Measurements from ENCODE around the gene CADM2.

DNA sequence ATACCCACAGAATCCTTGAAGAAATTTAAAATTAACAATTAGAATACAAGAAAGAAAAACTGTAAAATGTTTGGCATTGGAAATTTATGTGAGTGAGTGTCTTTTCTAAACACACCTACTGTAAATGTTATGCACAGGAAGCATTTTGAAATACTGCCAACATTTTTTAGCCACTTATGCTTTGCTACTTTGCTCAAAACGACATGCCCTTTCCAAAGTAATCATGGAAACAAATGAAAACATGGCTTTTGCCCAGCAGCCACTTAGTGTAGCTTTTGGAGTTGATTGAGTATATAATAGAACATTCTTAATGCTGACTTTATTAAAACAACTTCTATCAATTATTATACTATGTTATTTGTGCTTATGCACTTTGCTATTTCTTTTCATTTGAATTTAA lies 823.0 kb downstream of the CADM2 start:
- TF ChIP-seq, protein P1, sequence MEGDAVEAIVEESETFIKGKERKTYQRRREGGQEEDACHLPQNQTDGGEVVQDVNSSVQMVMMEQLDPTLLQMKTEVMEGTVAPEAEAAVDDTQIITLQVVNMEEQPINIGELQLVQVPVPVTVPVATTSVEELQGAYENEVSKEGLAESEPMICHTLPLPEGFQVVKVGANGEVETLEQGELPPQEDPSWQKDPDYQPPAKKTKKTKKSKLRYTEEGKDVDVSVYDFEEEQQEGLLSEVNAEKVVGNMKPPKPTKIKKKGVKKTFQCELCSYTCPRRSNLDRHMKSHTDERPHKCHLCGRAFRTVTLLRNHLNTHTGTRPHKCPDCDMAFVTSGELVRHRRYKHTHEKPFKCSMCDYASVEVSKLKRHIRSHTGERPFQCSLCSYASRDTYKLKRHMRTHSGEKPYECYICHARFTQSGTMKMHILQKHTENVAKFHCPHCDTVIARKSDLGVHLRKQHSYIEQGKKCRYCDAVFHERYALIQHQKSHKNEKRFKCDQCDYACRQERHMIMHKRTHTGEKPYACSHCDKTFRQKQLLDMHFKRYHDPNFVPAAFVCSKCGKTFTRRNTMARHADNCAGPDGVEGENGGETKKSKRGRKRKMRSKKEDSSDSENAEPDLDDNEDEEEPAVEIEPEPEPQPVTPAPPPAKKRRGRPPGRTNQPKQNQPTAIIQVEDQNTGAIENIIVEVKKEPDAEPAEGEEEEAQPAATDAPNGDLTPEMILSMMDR (IDR thresholded peaks at IDR 0.05; ENCODE audit: insufficient read depth, low read depth, low read length): no peak
- TF ChIP-seq EZH2 (IDR thresholded peaks at IDR 0.05; ENCODE audit: insufficient read depth, low read length): no peak
